GM12865 (cell line): ENCODE results near the gene ABCA13.

Experiments used
- DNase-seq: peaks from one replicate; pipeline ENCODE4 v3.0.0; 2010; ENCODE audit warnings: low read depth
- H3K4me3 ChIP-seq: 2 replicates; pipeline ENCODE4 v1.5.1; 2011; ENCODE audit warnings: mild to moderate bottlenecking, low read depth, low read length, control low read depth
- TF ChIP-seq, protein P1 (sequence below): IDR thresholded peaks from 2 replicates; pipeline ENCODE4 v1.5.1; 2011; ENCODE audit warnings: low read length, control low read depth, low read depth, inconsistent platforms; ENCODE audit not compliant: insufficient read depth; ENCODE audit errors: missing control alignments

The ABCA13 gene

DNA sequence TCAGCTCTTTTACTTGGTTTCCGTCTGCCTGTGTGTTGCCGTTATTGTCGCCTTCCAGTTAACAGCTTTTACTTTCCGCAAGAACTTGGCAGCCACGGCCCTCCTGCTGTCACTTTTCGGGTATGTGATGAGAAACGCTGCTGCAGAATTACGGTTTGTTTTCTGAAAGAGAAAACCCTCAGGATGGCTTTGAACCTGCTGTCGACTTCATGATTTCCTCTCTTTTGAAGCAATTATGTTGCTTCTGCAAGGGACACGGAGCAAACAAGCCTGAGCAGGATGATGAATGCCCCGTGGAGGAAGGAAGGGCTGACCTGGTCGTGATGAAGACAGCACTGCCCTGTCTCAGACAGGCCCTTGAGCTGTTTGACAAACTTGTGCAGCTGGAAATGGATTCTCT is 339.8 kb downstream of the ABCA13 start:
- DNase-seq: no peak
- TF ChIP-seq, protein P1, sequence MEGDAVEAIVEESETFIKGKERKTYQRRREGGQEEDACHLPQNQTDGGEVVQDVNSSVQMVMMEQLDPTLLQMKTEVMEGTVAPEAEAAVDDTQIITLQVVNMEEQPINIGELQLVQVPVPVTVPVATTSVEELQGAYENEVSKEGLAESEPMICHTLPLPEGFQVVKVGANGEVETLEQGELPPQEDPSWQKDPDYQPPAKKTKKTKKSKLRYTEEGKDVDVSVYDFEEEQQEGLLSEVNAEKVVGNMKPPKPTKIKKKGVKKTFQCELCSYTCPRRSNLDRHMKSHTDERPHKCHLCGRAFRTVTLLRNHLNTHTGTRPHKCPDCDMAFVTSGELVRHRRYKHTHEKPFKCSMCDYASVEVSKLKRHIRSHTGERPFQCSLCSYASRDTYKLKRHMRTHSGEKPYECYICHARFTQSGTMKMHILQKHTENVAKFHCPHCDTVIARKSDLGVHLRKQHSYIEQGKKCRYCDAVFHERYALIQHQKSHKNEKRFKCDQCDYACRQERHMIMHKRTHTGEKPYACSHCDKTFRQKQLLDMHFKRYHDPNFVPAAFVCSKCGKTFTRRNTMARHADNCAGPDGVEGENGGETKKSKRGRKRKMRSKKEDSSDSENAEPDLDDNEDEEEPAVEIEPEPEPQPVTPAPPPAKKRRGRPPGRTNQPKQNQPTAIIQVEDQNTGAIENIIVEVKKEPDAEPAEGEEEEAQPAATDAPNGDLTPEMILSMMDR: no peak
- H3K4me3 ChIP-seq: no peak overlapping the region

DNA sequence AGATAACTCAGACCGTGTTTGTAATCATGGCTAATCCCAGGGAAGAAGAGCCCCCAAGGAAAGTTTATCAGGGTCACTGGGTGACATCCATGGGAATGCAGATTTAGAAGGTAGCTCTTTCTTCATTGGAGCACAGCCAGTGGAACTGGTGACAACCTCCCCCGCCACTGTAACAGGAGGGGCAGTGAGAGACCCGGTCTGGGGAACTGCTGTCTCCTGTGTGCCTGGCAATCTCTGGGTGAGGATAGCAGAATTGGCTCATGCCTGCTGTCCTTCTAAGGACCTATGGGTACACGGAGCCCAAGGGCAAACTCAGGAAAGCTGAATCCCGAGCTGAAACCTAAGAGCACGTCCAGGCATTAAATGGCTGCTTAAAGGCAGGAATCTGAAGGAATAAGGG is 341.6 kb downstream of the ABCA13 start:
- H3K4me3 ChIP-seq: no peak overlapping the region
- no peak for DNase-seq
- TF ChIP-seq, protein P1: no peak

DNA sequence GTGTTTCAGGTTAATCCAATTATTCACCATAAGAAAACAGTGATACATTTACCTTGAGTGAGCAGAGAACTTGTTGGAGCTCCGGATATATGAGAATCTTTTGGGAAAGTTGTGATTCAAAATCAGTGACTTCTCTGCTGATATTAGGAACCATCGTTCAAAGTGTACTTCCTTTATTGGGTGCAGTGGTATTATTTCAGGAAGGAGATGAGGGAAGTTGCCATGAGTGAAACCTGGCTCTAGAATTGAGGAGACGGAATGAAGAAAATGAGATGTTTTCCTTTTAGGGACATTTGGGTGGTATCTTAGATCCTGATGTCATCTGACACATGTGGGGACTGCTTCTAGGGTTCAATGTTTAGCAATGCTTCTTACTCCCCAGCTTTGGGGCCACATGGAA is 343.9 kb downstream of the ABCA13 start:
- no peak overlapping the region for H3K4me3 ChIP-seq
- TF ChIP-seq, protein P1: no peak
- DNase-seq: no peak

DNA sequence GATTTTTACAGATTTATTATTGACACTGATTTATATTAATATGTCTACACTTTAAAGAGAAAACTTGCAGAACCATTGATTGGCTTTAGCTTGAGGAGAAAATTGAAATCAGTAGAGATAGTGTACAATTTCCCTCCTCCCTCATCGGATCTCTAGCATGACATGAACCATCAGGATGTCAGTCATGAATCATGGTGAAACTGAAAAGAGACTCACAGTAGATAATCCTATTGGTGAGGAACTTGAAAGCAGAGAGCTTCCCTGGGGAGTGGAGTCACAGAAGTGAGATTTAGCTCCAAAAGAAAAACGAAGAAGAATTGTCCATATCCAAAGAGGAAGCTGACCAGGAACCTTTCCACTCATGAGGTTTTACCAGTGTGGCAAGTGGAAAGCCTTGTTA is 346.8 kb downstream of the ABCA13 start:
- H3K4me3 ChIP-seq: no peak overlapping the region
- DNase-seq: no peak
- TF ChIP-seq, protein P1: no peak

DNA sequence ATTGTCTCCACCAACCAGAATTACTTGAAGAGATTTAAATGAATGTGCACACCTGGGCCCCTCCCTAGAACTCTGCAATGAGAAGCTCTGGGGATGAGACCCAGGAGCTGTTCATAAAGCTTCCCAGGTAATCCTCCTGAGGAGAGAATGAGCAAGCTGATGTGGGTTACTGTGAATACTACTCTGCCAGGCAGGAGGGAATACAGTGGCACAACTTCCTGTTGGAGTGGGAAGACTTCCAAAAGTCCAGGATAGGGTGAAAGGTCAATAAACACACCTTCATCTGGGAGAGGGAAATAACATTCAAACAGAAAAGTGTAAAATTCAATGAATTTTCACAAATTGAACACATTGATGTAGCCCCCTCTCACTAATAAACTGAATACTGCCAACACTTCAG is 351.4 kb downstream of the ABCA13 start:
- H3K4me3 ChIP-seq: no peak overlapping the region
- TF ChIP-seq, protein P1: no peak
- no peak for DNase-seq

DNA sequence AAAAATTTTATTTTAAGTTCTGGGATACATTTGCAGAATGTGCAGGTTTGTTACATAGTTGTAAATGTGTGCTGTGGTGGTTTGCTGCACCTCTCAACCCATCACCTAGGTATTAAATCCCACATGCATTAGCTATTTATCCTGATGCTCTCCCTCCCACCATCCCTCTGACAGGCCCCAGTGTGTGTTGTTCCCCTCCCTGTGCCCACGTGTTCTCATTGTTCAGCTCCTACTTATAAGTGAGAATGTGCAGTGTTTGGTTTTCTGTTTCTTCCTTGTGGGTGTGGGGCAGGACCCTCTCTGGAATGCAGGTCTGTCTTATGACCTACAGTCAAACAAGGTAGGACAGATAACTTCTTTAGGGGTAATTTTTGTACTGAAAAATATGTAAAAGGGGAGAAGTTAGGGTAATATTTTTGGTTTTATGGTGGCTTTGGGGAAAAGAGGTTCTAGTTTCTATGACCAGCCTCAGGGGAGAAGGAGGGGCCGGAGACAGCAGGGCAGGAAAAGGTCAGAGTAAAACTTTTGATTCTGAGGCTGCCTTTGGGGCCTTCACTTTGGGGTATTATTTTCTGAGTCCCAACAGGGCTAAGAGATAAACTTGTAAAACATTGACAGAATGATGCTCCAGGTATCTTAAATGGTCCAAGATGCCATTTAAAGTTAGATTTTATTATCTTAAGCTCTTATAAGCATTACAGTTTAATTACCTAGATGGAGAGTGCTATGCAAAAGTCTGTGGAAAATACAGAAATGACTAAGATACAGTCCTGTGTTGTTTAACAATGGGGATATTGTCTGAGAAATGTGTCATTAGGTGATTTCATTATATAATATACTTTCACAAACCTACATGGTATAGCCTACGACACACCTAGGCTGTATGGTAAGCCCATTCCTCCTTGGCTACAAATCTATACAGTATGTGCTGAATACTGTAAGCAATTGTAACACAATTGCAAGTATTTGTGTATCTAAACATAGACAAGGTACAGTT is 354.8 kb downstream of the ABCA13 start:
- DNase-seq: no peak
- TF ChIP-seq, protein P1: no peak
- H3K4me3 ChIP-seq: no peak overlapping the region
